Activated B cell treated with CpG ODN at 0.5 μM for 24 hours (primary cell): ENCODE results near the gene BCR. TPM values are rescaled to one million over a fixed set of nuclear protein-coding genes. Genes with fewer than 3 reads are reported as not detected.

Experiments used
- ATAC-seq: fragments of 200-7000 bp; cut with Tn5 transposase; one replicate; pipeline ENCODE4 v1.10.0; 2021; ENCODE audit warnings: low read depth, mild to moderate bottlenecking, moderate library complexity
- CTCF ChIA-PET: fragments of 350-600 bp; sonication (Branson Sonifier 250); formaldehyde crosslinking; loops from one replicate; lab custom pipeline; 2021; ENCODE audit warnings: antibody characterized with exemption; lab: Charles Lee
- POLR2A ChIA-PET: fragments of 350-600 bp; sonication (Branson Sonifier 250); formaldehyde crosslinking; loops from one replicate; lab custom pipeline; 2021; ENCODE audit warnings: antibody characterized with exemption; lab: Charles Lee
- DNase-seq: peaks from one replicate; pipeline ENCODE4 v3.0.0; 2022
- H3K27ac Mint-ChIP-seq: one replicate; pipeline ENCODE4 v1.8.0; 2020; ENCODE audit warnings: mixed read lengths
- H3K27me3 Mint-ChIP-seq: one replicate; pipeline ENCODE4 v1.8.0; 2021; ENCODE audit warnings: mixed read lengths
- H3K36me3 Mint-ChIP-seq: one replicate; pipeline ENCODE4 v1.8.0; 2021; ENCODE audit warnings: low read depth, mixed read lengths
- H3K4me1 Mint-ChIP-seq: one replicate; pipeline ENCODE4 v1.8.0; 2021; ENCODE audit warnings: mixed read lengths
- H3K4me3 Mint-ChIP-seq: one replicate; pipeline ENCODE4 v1.8.0; 2020; ENCODE audit warnings: mild to moderate bottlenecking, mixed read lengths
- H3K9me3 Mint-ChIP-seq: one replicate; pipeline ENCODE4 v1.8.0; 2020; ENCODE audit warnings: mixed read lengths
- intact Hi-C: fragments of 100-400 bp; cut with micrococcal nuclease; formaldehyde crosslinking; loops from one replicate; pipeline ENCODE4 v1.15.1; 2024
- total RNA-seq: library from RNA; stranded (reverse); gene quantifications from 2 replicates; pipeline ENCODE4 v1.2.3, GENCODE V29; 2022
- TF ChIP-seq, protein P1 (sequence below): fragments of 200-600 bp; IDR thresholded peaks from one replicate; pipeline ENCODE4 v1.8.0; 2022; ENCODE audit warnings: antibody characterized with exemption, mild to moderate bottlenecking

Gene BCR
- total RNA-seq, 1 donor from 2014 or later: 20.9 TPM

DNA sequence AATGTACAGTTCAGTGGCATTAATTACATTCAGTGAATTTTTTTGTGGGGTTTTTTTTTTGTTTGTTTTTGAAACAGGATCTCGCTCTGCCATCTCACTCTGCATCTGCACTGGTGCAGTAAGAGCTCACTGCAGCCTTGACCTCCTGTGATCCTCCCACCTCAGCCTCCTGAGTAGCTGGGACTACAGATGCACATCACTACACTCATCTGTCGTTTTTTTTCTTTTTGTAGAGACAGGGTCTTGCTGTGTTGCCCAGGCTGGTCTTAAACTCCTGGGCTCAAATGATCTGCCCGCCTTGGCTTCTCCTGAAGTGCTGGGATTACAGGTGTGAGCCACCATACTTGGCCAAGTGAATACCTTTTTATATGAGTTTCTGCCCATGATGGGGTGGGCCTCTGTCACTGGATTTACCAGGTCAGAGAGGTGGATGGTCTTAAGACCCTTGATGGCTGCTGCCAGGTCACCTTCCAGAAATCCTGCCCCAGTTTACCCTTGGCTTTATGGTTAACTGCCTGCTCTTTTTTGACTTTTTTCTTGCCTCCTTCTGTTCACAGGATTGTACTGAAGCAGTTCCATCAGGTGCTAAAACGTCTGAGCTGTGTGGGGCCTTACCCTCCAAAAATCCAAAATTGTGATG lies 22.6 kb downstream of the BCR start:
- ChIA-PET CTCF (no interaction called here), POLR2A (no interaction called here)
- H3K27ac Mint-ChIP-seq: no peak overlapping the region
- no peaks in the 10 kb centered on the region for H3K27me3 Mint-ChIP-seq
- DNase-seq: no peak
- H3K9me3 Mint-ChIP-seq: no peaks in the 10 kb centered on the region
- ATAC-seq: no peak
- intact Hi-C loops: no loop called here
- TF ChIP-seq, protein P1, sequence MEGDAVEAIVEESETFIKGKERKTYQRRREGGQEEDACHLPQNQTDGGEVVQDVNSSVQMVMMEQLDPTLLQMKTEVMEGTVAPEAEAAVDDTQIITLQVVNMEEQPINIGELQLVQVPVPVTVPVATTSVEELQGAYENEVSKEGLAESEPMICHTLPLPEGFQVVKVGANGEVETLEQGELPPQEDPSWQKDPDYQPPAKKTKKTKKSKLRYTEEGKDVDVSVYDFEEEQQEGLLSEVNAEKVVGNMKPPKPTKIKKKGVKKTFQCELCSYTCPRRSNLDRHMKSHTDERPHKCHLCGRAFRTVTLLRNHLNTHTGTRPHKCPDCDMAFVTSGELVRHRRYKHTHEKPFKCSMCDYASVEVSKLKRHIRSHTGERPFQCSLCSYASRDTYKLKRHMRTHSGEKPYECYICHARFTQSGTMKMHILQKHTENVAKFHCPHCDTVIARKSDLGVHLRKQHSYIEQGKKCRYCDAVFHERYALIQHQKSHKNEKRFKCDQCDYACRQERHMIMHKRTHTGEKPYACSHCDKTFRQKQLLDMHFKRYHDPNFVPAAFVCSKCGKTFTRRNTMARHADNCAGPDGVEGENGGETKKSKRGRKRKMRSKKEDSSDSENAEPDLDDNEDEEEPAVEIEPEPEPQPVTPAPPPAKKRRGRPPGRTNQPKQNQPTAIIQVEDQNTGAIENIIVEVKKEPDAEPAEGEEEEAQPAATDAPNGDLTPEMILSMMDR: no peak
- peaks cover 27% of the 10 kb centered on the region for H3K4me1 Mint-ChIP-seq
- no peak overlapping the region for H3K4me3 Mint-ChIP-seq
- peaks cover 13% of the 10 kb centered on the region for H3K36me3 Mint-ChIP-seq

DNA sequence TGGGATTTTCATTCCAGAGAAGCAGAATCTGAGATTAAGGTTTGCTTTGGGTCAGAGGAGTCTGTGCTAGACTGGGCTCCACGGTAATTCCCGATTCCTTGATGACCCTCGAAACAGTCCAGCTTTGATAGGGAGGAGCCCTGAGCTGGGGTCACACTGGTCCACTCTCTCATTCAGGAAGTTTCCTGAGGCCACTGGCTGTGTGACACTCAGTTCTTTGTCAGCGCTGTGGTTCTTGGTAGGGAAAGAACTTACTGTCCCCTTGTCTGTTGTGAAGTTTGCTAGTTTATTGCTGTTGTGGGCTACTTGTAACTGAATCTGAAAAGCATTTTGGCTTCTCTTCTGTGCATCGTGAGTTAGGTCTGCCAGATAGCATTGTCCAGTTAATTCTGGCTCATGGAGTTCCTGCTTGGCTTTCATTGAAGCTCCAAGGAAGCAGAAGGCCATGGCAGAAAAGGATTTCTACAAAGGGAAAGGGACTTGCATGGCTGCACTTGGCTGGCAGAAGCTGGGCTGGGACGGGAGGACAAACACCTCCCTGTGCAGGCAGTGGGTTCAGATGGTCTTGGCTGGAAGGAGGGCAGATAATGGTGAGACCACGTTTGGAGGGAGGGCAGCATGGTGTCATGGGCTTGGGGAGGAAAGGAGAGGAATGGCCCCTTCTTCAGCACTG lies 23.3 kb downstream of the BCR start:
- no peak for DNase-seq
- Mint-ChIP-seq H3K9me3 (no peaks in the 10 kb centered on the region), H3K27me3 (no peaks in the 10 kb centered on the region), H3K4me3 (no peak overlapping the region), H3K4me1 (peaks cover 33% of the 10 kb centered on the region), H3K27ac (no peak overlapping the region), H3K36me3 (peaks cover 9% of the 10 kb centered on the region)
- no peak for ATAC-seq
- intact Hi-C loops: no loop called here
- CTCF ChIA-PET: no interaction called here
- TF ChIP-seq, protein P1: no peak
- POLR2A ChIA-PET: interaction anchor here (0.8 kb wide), 1 partner anchor 15 kb away, joined by 3 read pairs; no protein-coding TSS in a partner anchor

DNA sequence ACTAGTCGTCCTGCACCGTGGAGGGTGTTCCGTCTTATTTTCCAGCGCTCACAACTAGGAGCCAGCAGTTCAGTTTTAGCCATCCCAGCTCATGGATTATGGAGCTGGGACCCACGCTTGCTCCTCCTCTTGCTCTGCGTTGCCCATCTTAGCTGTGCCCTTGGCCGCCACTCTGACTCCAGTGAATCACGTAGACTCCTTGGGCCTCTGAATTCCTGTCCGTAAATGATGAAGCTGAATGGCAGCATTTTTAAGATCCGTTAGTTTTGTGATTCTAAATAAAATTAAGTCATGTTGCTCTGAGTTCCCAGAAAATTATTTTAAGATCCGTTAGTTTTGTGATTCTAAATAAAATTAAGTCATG lies 23.8 kb downstream of the BCR start:
- H3K4me1 Mint-ChIP-seq: peaks cover 38% of the 10 kb centered on the region

DNA sequence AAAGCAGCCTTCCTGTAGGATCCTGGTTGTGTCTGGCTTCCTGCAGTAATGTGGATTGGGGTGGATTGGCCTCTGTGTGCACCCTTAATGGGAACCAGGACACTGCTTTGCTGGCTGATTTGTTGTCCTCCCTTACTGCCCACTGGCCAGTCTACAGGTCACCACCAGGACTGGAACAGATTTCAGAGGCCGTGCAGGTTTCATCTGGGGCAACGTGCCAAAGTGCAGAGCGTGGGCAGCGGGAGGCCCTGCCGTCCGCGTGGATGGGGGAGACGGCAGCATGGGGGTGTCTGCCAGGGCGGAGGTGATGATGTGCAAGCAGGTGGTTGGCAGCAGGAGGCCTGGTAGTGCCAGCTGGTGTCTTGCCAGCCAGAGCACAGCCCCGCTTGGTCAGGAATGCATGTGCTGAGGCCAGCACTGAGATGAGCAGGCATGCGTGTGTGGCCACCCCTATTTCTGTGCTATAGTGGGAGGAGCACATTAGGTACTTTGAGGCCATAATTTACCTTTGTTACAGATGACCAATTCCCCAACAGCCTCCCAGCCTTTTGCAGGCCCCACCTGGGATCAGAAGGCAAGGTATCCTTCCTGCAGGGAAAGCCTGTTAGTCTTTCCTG lies 24.3 kb downstream of the BCR start:
- Mint-ChIP-seq H3K27me3 (no peaks in the 10 kb centered on the region), H3K36me3 (peaks cover 9% of the 10 kb centered on the region), H3K4me1 (peaks cover 39% of the 10 kb centered on the region), H3K9me3 (no peaks in the 10 kb centered on the region), H3K4me3 (no peak overlapping the region), H3K27ac (no peak overlapping the region)
- TF ChIP-seq, protein P1: no peak
- ChIA-PET POLR2A (interaction anchor here (0.8 kb wide), 1 partner anchor 14 kb away, joined by 3 read pairs; no protein-coding TSS in a partner anchor), CTCF (no interaction called here)
- ATAC-seq (no peak), DNase-seq (no peak)
- intact Hi-C loops: loop anchor here (5.0 kb wide), 1 partner anchor 38 kb away; no protein-coding TSS in a partner anchor

More for the DNA sequence above, 23.8 kb downstream of the BCR start:
- TF ChIP-seq, protein P1: no peak
- ATAC-seq (no peak), DNase-seq (no peak)
- POLR2A ChIA-PET: interaction anchor here (0.8 kb wide), 1 partner anchor 14 kb away, joined by 3 read pairs; no protein-coding TSS in a partner anchor
- no peaks in the 10 kb centered on the region for H3K27me3 Mint-ChIP-seq
- H3K27ac Mint-ChIP-seq: no peak overlapping the region
- intact Hi-C loops: no loop called here
- CTCF ChIA-PET: no interaction called here
- H3K36me3 Mint-ChIP-seq: peaks cover 9% of the 10 kb centered on the region
- H3K4me3 Mint-ChIP-seq: no peak overlapping the region
- no peaks in the 10 kb centered on the region for H3K9me3 Mint-ChIP-seq
